ENCODE results near the gene GGTLC2. TPM values are rescaled to one million over a fixed set of nuclear protein-coding genes. Genes with fewer than 3 reads are reported as not detected.
"Not testable (repeated sequence)": the region's sequence is repeated elsewhere in the genome, so short reads cannot be mapped to it uniquely, and the experiment has no call there.

GGTLC2 gene
- total RNA-seq, 3 donors from 2014 or later (not counting 1 experiment from before 2014, with no cell fraction given), result not detected

DNA sequence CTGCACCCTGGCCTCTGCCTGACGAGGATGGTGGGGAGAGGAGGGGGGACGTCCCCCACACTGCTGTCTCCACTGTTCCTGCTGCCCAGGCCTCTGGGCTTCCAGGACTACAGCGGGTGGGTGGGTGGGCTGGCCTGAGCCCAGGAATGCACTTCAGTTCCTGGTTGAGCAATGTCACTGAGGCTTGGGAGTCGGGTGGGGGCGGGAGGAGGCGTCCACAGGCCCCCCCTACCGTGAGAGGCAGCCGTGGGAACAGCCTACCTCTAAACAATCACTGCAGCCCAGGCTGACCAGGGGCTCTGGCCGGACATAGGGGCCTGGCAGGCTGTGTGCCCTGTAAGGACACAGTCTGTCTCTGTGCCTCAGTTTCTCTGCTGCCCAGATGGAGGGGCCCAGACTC is 6.0 kb downstream of the GGTLC2 start:
- H3K9me3 ChIP-seq (ENCODE audit: control insufficient read depth, insufficient read depth, low read length); H3K36me3 ChIP-seq (ENCODE audit: control insufficient read depth, insufficient read depth, low read length); DNase-seq; H3K9me3 Mint-ChIP-seq; H3K27ac ChIP-seq (ENCODE audit: low read length); H3K27me3 ChIP-seq (ENCODE audit: control insufficient read depth, insufficient read depth, low read length); H3K27me3 Mint-ChIP-seq (ENCODE audit: low read depth in 2 of 2); H3K4me3 ChIP-seq (ENCODE audit: low read length); H3K36me3 Mint-ChIP-seq; H3K27ac Mint-ChIP-seq; H3K4me3 Mint-ChIP-seq; ATAC-seq; intact Hi-C loops (cut with micrococcal nuclease): not testable (repeated sequence)
- peaks cover 10% of the 10 kb centered on the region for H3K4me1 ChIP-seq (ENCODE audit: control insufficient read depth, insufficient read depth, low read length)
- peaks cover 4 to 22% of the 10 kb centered on the region in 2 donors for H3K4me1 Mint-ChIP-seq
- WGBS (ENCODE audit: insufficient coverage), result 100% methylated on average over 1 of the region's 9 CpGs

DNA sequence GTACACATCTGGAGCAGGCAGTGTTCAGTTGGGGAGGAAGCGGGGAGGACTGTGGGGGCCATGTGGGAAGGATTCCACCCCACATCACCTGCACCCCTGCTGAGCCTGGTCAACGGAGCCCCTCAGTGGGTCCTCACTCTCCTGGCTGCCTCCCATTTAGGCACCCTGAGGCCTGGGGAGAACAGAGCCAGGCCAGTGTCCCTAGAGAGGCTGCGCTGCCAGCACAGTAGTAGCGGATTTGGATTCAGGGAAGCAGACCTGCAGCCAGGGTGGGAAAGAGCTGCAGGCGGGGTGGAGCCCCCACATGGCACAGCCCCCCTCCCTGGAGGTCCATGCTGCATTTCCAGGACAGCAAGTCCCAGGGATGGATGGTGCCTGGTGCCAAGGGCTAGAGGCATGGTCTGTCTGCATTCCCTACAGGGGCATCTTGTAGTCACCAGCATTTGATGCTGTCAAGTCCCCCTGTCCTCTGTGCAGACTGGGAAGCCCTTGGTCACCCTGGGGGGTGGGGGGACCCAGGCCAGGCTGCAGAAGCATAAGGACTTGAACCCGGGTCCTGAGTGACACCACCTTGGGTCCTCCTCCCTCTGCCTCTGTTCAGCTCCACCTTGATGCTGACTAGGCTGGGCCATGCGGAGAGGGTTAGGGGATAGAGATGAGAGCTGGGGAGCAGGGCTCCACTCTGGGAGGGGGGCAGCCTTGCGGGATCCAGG is 6.5 kb downstream of the GGTLC2 start:
- intact Hi-C loops (cut with micrococcal nuclease); H3K4me3 Mint-ChIP-seq; H3K27me3 ChIP-seq (ENCODE audit: control insufficient read depth, insufficient read depth, low read length); H3K36me3 ChIP-seq (ENCODE audit: control insufficient read depth, insufficient read depth, low read length); H3K36me3 Mint-ChIP-seq; DNase-seq; H3K27me3 Mint-ChIP-seq (ENCODE audit: low read depth in 2 of 2); ATAC-seq; H3K27ac ChIP-seq (ENCODE audit: low read length); H3K9me3 Mint-ChIP-seq; H3K9me3 ChIP-seq (ENCODE audit: control insufficient read depth, insufficient read depth, low read length); H3K27ac Mint-ChIP-seq; H3K4me3 ChIP-seq (ENCODE audit: low read length): not testable (repeated sequence)
- H3K4me1 ChIP-seq (ENCODE audit: control insufficient read depth, insufficient read depth, low read length), result peaks cover 10% of the 10 kb centered on the region
- WGBS (ENCODE audit: insufficient coverage), result 97% methylated on average over 2 of the region's 8 CpGs
- H3K4me1 Mint-ChIP-seq, result peaks cover 4 to 22% of the 10 kb centered on the region in 2 donors

DNA sequence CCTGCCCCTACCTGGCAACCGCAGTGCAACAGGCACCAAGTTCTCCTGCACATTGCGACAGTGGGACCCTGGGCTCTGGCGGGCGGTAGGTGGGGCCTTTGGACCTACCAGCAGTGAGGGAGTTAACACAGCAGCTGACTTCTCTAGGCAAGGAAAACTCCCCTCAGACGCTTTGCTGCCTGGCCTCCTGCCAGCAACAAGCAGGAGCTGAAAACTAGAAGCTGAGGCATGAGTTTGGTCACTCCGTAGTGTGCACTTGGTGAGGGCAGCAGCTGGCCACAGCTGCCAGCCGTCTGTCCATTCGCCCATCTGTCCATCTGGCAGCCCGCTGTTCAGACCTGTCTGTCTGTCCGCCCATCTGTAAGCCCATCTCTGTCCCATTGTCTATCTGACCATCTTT is 7.2 kb downstream of the GGTLC2 start:
- H3K9me3 ChIP-seq (ENCODE audit: control insufficient read depth, insufficient read depth, low read length); ATAC-seq; intact Hi-C loops (cut with micrococcal nuclease); H3K27ac ChIP-seq (ENCODE audit: low read length); H3K27ac Mint-ChIP-seq; DNase-seq; H3K9me3 Mint-ChIP-seq; H3K27me3 ChIP-seq (ENCODE audit: control insufficient read depth, insufficient read depth, low read length); H3K4me3 ChIP-seq (ENCODE audit: low read length); H3K4me3 Mint-ChIP-seq; H3K36me3 Mint-ChIP-seq; H3K27me3 Mint-ChIP-seq (ENCODE audit: low read depth in 2 of 2); H3K36me3 ChIP-seq (ENCODE audit: control insufficient read depth, insufficient read depth, low read length): not testable (repeated sequence)
- H3K4me1 ChIP-seq (ENCODE audit: control insufficient read depth, insufficient read depth, low read length), result peaks cover 10% of the 10 kb centered on the region
- peaks cover 4 to 22% of the 10 kb centered on the region in 2 donors for H3K4me1 Mint-ChIP-seq
- WGBS (ENCODE audit: insufficient coverage), result 62% methylated on average over 2 of the region's 10 CpGs

DNA sequence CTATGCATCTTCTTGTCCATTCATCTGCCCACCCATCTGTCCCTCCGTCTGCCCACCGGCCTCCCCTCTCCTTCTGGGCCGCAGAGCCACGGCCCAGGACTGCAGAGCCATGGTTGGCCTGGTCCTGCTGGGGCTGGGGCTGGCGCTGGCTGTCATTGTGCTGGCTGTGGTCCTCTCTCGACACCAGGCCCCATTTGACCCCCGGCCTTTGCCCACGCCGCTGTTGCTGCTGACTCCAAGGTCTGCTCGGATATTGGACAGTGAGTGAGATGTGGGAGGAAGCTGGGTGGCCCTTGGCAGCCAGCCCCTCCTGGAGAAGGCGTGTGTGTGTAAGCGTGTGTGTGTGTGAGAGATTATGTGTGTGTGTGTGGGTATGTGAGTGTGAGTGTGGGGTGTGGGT is 7.7 kb downstream of the GGTLC2 start:
- intact Hi-C loops (cut with micrococcal nuclease); H3K27me3 ChIP-seq (ENCODE audit: control insufficient read depth, insufficient read depth, low read length); H3K36me3 ChIP-seq (ENCODE audit: control insufficient read depth, insufficient read depth, low read length); H3K27me3 Mint-ChIP-seq (ENCODE audit: low read depth in 2 of 2); H3K9me3 ChIP-seq (ENCODE audit: control insufficient read depth, insufficient read depth, low read length); H3K27ac Mint-ChIP-seq; ATAC-seq; H3K4me3 Mint-ChIP-seq; H3K4me3 ChIP-seq (ENCODE audit: low read length); H3K27ac ChIP-seq (ENCODE audit: low read length); H3K36me3 Mint-ChIP-seq; H3K9me3 Mint-ChIP-seq; DNase-seq: not testable (repeated sequence)
- 88% methylated on average over 11 of the region's 12 CpGs for WGBS (ENCODE audit: insufficient coverage)
- peaks cover 4 to 22% of the 10 kb centered on the region in 2 donors for H3K4me1 Mint-ChIP-seq
- peaks cover 10% of the 10 kb centered on the region for H3K4me1 ChIP-seq (ENCODE audit: control insufficient read depth, insufficient read depth, low read length)

DNA sequence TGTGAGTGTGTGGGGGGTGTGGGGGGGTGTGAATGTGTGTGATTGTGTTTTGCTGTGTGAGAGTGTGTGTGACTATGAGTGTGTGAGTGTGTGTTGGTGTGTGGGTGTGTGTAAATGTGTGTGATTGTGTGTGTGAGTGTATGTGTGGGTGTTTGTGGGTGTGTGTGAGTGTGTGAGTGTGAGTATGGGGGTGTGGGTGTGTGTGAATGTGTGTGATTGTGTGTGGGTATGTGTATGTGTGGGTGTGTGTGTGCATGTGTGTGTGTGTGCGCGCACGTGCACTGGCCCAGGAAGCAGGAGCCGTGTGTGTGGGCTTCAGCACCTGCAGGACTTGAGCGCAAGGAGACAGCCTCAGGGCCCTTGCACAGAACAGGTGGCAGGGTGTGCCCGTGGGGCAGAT is 8.2 kb downstream of the GGTLC2 start:
- H3K27me3 Mint-ChIP-seq (ENCODE audit: low read depth in 2 of 2); H3K4me3 Mint-ChIP-seq; intact Hi-C loops (cut with micrococcal nuclease); H3K36me3 Mint-ChIP-seq; H3K36me3 ChIP-seq (ENCODE audit: control insufficient read depth, insufficient read depth, low read length); DNase-seq; H3K27ac Mint-ChIP-seq; H3K9me3 Mint-ChIP-seq; H3K27me3 ChIP-seq (ENCODE audit: control insufficient read depth, insufficient read depth, low read length); ATAC-seq; H3K4me3 ChIP-seq (ENCODE audit: low read length); H3K27ac ChIP-seq (ENCODE audit: low read length); H3K9me3 ChIP-seq (ENCODE audit: control insufficient read depth, insufficient read depth, low read length): not testable (repeated sequence)
- WGBS (ENCODE audit: insufficient coverage), result 78% methylated on average over 4 of the region's 6 CpGs
- peaks cover 4 to 22% of the 10 kb centered on the region in 2 donors for H3K4me1 Mint-ChIP-seq
- H3K4me1 ChIP-seq (ENCODE audit: control insufficient read depth, insufficient read depth, low read length), result peaks cover 10% of the 10 kb centered on the region

DNA sequence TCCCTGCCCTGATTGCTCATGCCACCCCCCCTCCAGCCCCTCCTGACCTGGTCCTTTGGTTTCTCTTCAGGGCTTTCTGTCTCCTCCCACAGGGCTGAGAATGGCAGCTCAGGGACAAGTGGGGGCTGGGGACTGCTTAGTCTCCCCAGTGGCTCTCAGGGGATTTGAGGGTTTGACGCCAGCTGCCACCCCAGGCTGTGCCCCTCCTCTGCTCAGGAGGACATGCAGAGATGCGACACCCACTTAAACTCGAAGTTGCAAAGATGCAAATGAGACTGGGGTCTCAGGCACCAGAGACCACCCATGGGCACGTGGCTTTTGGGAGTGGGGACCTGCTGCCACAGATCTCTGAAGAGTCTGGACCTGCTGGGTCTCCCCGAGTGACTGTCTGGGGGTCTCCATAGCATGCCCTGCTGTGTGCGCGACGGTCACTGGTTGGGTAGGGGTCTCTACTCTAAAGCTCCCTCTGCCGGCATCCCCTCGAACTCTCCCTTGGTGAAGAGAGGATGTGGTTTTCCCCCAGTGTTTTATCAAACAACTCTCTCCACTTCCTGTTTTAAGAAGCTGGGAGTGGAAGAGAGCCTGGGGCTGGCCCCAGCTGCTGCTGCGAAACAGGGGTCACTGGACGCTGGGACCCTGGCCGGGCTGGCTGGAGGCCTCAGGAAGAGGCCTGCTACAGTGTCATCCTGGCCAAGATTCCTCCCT is 9.4 kb downstream of the GGTLC2 start:
- H3K9me3 ChIP-seq (ENCODE audit: control insufficient read depth, insufficient read depth, low read length); H3K36me3 ChIP-seq (ENCODE audit: control insufficient read depth, insufficient read depth, low read length); H3K27ac ChIP-seq (ENCODE audit: low read length); ATAC-seq; H3K9me3 Mint-ChIP-seq; H3K36me3 Mint-ChIP-seq; intact Hi-C loops (cut with micrococcal nuclease); H3K27me3 Mint-ChIP-seq (ENCODE audit: low read depth in 2 of 2); H3K27ac Mint-ChIP-seq; H3K4me3 ChIP-seq (ENCODE audit: low read length); H3K27me3 ChIP-seq (ENCODE audit: control insufficient read depth, insufficient read depth, low read length); H3K4me3 Mint-ChIP-seq: not testable (repeated sequence)
- WGBS (ENCODE audit: insufficient coverage), result 21% methylated on average over 2 of the region's 13 CpGs
- peaks cover 10% of the 10 kb centered on the region for H3K4me1 ChIP-seq (ENCODE audit: control insufficient read depth, insufficient read depth, low read length)
- peak in 1 of 2 donors; percentile 19 for DNase-seq
- H3K4me1 Mint-ChIP-seq, result peaks cover 4 to 22% of the 10 kb centered on the region in 2 donors

Data from natural killer cell (primary cell).